Breast epithelium (tissue), 4 donors: ENCODE results near the gene YWHAE. TPM values are rescaled to one million over a fixed set of nuclear protein-coding genes. Genes with fewer than 3 reads are reported as not detected.

Source experiments
- DNase-seq, 2 donors: peaks; one replicate each; pipeline ENCODE4 v3.0.0-alpha.2; 2019; ENCODE audit warnings: low spot score in 2 of 2
- H3K27ac ChIP-seq, 2 donors: fragments of 200-600 bp; sonication (generic) in 1 of 2; one replicate each; pipeline ENCODE4 v1.5.1; 2016 to 2019; ENCODE audit warnings: mild to moderate bottlenecking in 1 of 2
- H3K27me3 ChIP-seq, 2 donors: fragments of 200-600 bp; sonication (generic) in 1 of 2; one replicate each; pipeline versions ENCODE4 v1.5.1 to v1.6.0; 2017 to 2019; ENCODE audit warnings: control low read depth in 1 of 2, mild to moderate bottlenecking in 1 of 2
- H3K36me3 ChIP-seq: fragments of 200-600 bp; one replicate; pipeline ENCODE4 v1.5.1; 2019
- H3K4me1 ChIP-seq, 2 donors: fragments of 200-600 bp; sonication (generic); one replicate each; pipeline ENCODE4 v1.5.1; 2016 to 2019; ENCODE audit warnings: control low read depth in 1 of 2
- H3K4me3 ChIP-seq, 3 donors: fragments of 200-600 bp; sonication (generic); 1 replicate in 2 of 3; 2 replicates in 1 of 3; pipeline ENCODE4 v1.5.1; 2016 to 2019; ENCODE audit warnings: mild to moderate bottlenecking in 3 of 3, moderate library complexity in 2 of 3
- H3K9me3 ChIP-seq, 2 donors: fragments of 200-600 bp; sonication (generic) in 1 of 2; one replicate each; pipeline ENCODE4 v1.5.1; 2016 to 2019; ENCODE audit warnings: control low read depth in 1 of 2
- CTCF ChIP-seq, 3 donors: fragments of 450-650 bp; IDR thresholded peaks; one replicate each; pipeline ENCODE4 v1.5.1; 2016 to 2017; ENCODE audit warnings: antibody characterized with exemption in 3 of 3, mild to moderate bottlenecking in 3 of 3, moderate library complexity in 3 of 3
- POLR2A ChIP-seq: fragments of 450-650 bp; IDR thresholded peaks from one replicate; pipeline ENCODE4 v1.6.1; 2016; ENCODE audit warnings: antibody characterized with exemption, mild to moderate bottlenecking, moderate library complexity
- POLR2AphosphoS5 ChIP-seq, 3 donors: sonication (generic); formaldehyde crosslinking; IDR thresholded peaks; one replicate each; pipeline ENCODE4 v1.6.1; 2017; ENCODE audit warnings: antibody characterized with exemption in 3 of 3
- intact Hi-C: fragments of 100-400 bp; cut with DNase I; formaldehyde crosslinking; loops from one replicate; pipeline ENCODE4 v1.15.1; 2023; ENCODE audit warnings: low total_unique reads
- total RNA-seq, 3 donors: library from RNA; depleted of rRNA; stranded (reverse); fragments of >200 nt; gene quantifications; one replicate each; pipeline ENCODE4 v1.1.0, GENCODE V29; 2016

YWHAE gene
- total RNA-seq, 3 donors from 2014 or later = 481 to 610 (median 518) TPM

GRCh38 chr17:1304522-1304921 is 95.5 kb downstream of the YWHAE start:
- Histone ChIP-seq H3K27ac (no peak overlapping the region), H3K27me3 (peaks cover 0 to 16% of the 10 kb centered on the region in 2 donors), H3K36me3 (no peaks in the 10 kb centered on the region), H3K4me3 (no peak overlapping the region), H3K9me3 (no peaks in the 10 kb centered on the region), H3K4me1 (no peaks in the 10 kb centered on the region)
- DNase-seq = no peak
- intact Hi-C loops = no loop called here
- TF ChIP-seq POLR2A = no peak
- no peak for TF ChIP-seq CTCF (IDR thresholded peaks at IDR 0.05)
- TF ChIP-seq POLR2AphosphoS5 (IDR thresholded peaks at IDR 0.05) = no peak

DNA sequence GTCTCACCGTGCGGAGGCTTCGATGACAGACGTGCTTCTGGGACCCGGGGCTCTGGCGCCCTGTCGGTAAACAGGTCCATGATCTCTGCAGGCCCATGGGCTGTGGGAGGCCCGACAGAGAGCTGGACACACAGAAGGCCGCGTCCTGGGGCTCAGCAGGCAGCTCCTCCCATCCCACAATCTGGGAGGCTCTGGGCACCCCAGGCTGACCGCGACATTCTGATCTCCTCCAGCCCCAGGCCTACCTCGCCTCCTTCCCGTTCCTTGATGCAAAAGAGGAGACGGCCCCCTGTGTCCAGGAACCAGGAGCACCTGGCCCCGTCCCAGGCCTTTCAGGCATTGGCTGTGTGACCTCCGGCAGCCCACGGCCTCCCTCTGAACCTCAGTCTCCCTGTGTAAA is 97.3 kb downstream of the YWHAE start:
- H3K4me1 ChIP-seq = no peaks in the 10 kb centered on the region
- DNase-seq = no peak
- H3K27me3 ChIP-seq = peaks cover 0 to 27% of the 10 kb centered on the region in 2 donors
- H3K36me3 ChIP-seq = no peaks in the 10 kb centered on the region
- no peak overlapping the region for H3K27ac ChIP-seq
- no peak for TF ChIP-seq CTCF (IDR thresholded peaks at IDR 0.05)
- TF ChIP-seq POLR2AphosphoS5 (IDR thresholded peaks at IDR 0.05) = no peak
- TF ChIP-seq POLR2A = no peak
- intact Hi-C loops = no loop called here
- H3K9me3 ChIP-seq = no peaks in the 10 kb centered on the region
- no peak overlapping the region for H3K4me3 ChIP-seq

GRCh38 chr17:1301546-1301945 is 98.5 kb downstream of the YWHAE start:
- Histone ChIP-seq H3K9me3 (no peaks in the 10 kb centered on the region), H3K27me3 (peaks cover 0 to 27% of the 10 kb centered on the region in 2 donors), H3K27ac (no peak overlapping the region), H3K36me3 (no peaks in the 10 kb centered on the region), H3K4me1 (no peaks in the 10 kb centered on the region), H3K4me3 (no peak overlapping the region)
- TF ChIP-seq POLR2A (no peak), POLR2AphosphoS5 (IDR thresholded peaks at IDR 0.05) (no peak), CTCF (IDR thresholded peaks at IDR 0.05) (no peak)
- intact Hi-C loops = no loop called here
- DNase-seq = no peak

DNA sequence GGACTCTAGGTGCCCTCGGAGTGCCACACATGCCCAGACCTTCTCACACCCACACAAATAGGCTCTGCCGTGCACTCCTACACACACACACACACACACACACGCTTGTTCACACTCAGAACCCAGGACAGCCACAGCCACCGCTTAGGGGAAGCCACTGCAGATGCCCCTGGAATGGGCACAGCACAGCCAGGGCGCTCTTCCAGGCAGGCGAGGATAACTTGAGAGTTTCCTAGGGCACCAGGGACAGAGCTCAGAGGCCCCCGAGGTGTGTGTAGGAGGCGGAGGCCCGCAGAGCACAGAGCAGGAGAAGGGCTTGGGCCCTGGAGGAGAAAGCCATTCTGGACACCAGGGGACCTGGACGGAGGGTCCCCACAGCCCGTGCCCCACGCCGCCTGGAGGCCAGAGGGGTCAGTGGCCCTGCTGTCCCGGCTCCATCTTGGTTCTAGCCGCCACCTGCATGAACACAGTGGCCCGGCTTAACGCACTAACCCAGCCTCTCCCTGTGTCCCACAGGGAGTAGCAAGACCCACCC is 99.6 kb downstream of the YWHAE start:
- peaks cover 0 to 27% of the 10 kb centered on the region in 2 donors for H3K27me3 ChIP-seq
- no peak for DNase-seq
- no peak overlapping the region for H3K4me3 ChIP-seq
- intact Hi-C loops = no loop called here
- no peak for TF ChIP-seq POLR2AphosphoS5 (IDR thresholded peaks at IDR 0.05)
- TF ChIP-seq CTCF (IDR thresholded peaks at IDR 0.05) = no peak
- TF ChIP-seq POLR2A = no peak
- no peaks in the 10 kb centered on the region for H3K9me3 ChIP-seq
- no peaks in the 10 kb centered on the region for H3K4me1 ChIP-seq
- H3K36me3 ChIP-seq = no peaks in the 10 kb centered on the region
- H3K27ac ChIP-seq = no peak overlapping the region

DNA sequence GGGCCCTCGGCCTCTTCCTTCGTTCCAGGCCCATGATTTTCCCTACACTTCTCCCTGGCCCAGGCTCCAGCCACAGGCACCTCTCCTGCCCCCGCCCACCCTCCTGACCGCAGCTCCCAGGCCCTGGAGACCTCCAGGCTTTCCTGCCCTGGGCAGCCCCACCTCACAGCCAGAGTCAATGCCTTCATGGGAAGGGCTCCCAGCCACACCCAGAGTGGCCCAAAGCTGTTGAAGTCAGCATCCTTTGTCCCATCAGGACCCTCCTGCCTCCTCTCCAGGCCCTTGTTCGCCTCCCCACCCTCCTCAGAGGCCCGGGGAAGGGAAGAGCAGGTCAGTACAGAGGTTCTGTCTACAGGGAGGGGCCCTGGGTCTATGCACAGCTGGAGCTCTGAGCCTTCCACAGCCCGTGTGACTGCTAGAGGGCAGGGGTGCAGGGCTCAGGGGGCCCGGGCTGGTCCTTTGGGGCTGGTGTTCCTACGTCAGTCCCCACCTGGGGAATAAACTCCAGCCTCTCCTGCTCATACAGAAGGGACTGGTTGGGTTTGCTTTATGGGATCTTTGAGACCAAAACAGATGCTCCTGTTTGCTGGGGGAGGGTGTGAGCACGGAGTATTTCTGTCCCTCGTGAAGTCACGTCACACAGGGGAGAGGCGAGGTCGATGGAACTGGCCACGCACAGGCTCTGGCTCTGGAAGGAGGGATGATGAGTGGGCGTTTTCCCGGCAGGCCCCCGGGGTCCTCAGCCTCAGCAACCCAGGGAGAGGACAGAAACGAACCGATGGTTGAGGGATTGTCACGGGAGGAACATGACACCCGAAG is 100.3 kb downstream of the YWHAE start:
- Histone ChIP-seq H3K27me3 (peaks cover 0 to 27% of the 10 kb centered on the region in 2 donors), H3K4me1 (no peaks in the 10 kb centered on the region), H3K9me3 (no peaks in the 10 kb centered on the region), H3K4me3 (no peak overlapping the region), H3K36me3 (no peaks in the 10 kb centered on the region), H3K27ac (no peak overlapping the region)
- no peak for TF ChIP-seq POLR2AphosphoS5 (IDR thresholded peaks at IDR 0.05)
- TF ChIP-seq CTCF (IDR thresholded peaks at IDR 0.05) = no peak
- TF ChIP-seq POLR2A = no peak
- DNase-seq = no peak
- intact Hi-C loops = no loop called here
